Esophagus muscularis mucosa (tissue), 4 donors: ENCODE measurements around the gene MTRF1L. TPM values are rescaled to one million over a fixed set of nuclear protein-coding genes. Genes with fewer than 3 reads are reported as not detected.
"Not testable (repeated sequence)": the region's sequence is repeated elsewhere in the genome, so short reads cannot be mapped to it uniquely, and the experiment has no call there.

ENCODE experiments used
- DNase-seq: peaks from one replicate; pipeline ENCODE4 v3.0.0-alpha.2; 2017; ENCODE audit errors: extremely low spot score
- H3K27ac ChIP-seq, 4 donors: fragments of 200-600 bp; sonication (generic); replicated peaks in 1 of 4; 1 replicate in 3 of 4; 2 replicates in 1 of 4; pipeline ENCODE4 v1.5.1; 2016 to 2019; ENCODE audit warnings: mild to moderate bottlenecking in 1 of 4
- H3K27me3 ChIP-seq, 4 donors: fragments of 200-600 bp; sonication (generic); one replicate each; pipeline versions ENCODE4 v1.5.1 to v1.6.0; 2016 to 2019
- H3K36me3 ChIP-seq, 4 donors: fragments of 200-600 bp; sonication (generic); one replicate each; pipeline ENCODE4 v1.5.1; 2016 to 2019
- H3K4me1 ChIP-seq, 4 donors: fragments of 200-600 bp; sonication (generic); one replicate each; pipeline ENCODE4 v1.5.1; 2016 to 2019
- H3K4me3 ChIP-seq, 4 donors: fragments of 200-600 bp; sonication (generic); 1 replicate in 2 of 4; 2 replicates in 2 of 4; pipeline ENCODE4 v1.5.1; 2016 to 2019; ENCODE audit warnings: mild to moderate bottlenecking in 4 of 4, moderate library complexity in 1 of 4
- H3K9me3 ChIP-seq, 4 donors: fragments of 200-600 bp; sonication (generic); 1 replicate in 3 of 4; 2 replicates in 1 of 4; pipeline ENCODE4 v1.5.1; 2016 to 2019
- CTCF ChIP-seq, 3 experiments: fragments of 200-600 bp in 2 of 3; fragments of 450-650 bp in 1 of 3; sonication (generic) in 2 of 3; IDR thresholded peaks; one replicate each; pipeline ENCODE4 v1.5.1; 2017 to 2019; ENCODE audit warnings: antibody characterized with exemption in 3 of 3, mild to moderate bottlenecking in 2 of 3, moderate library complexity in 1 of 3
- EP300 ChIP-seq: sonication (generic); formaldehyde crosslinking; IDR thresholded peaks from one replicate; pipeline ENCODE4 v1.6.1; 2017; ENCODE audit warnings: antibody characterized with exemption
- POLR2A ChIP-seq: fragments of 450-650 bp; IDR thresholded peaks from one replicate; pipeline ENCODE4 v1.6.1; 2017; ENCODE audit warnings: antibody characterized with exemption, moderate library complexity, mild to moderate bottlenecking, low read depth
- POLR2AphosphoS5 ChIP-seq, 2 donors: sonication (generic); formaldehyde crosslinking; IDR thresholded peaks; one replicate each; pipeline ENCODE4 v1.6.1; 2017; ENCODE audit warnings: antibody characterized with exemption in 2 of 2
- WGBS: methylation state at CpG from one replicate; pipeline ENCODE4 v1.1.5; 2018; 5-methylcytosine and 5-hydroxymethylcytosine counted together
- intact Hi-C: fragments of 100-400 bp; cut with DNase I; formaldehyde crosslinking; loops from one replicate; pipeline ENCODE4 v1.15.1; 2023
- total RNA-seq, 4 donors: library from RNA; depleted of rRNA; stranded (reverse); fragments of >200 nt; gene quantifications; one replicate each; pipeline versions ENCODE4 v1.1.0 to v1.2.1, GENCODE V29; 2016

MTRF1L gene
- total RNA-seq, 4 donors from 2014 or later, result 16.9 to 26.6 (median 21.1) TPM

DNA sequence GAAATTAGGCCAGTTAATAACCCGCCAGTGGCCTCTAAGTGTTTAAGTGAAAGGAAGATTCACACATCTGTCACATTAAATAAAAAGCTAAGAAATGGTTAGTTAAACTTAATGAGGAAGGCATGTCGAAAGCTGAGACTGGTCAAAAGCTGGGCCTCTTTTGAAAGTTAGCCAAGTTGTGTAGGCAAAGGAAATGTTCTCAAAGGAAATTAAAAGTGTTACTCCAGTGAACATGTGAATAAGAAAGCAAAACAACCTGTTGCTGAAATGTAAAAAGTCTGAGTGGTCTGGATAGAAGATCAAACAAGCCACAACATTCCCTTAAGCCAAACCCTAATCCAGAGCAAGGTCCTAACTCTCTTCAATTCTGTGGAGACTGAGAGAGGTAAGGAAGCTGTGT, 10.9 kb upstream of the MTRF1L start:
- intact Hi-C loops, result no loop called here
- Histone ChIP-seq H3K9me3 (no peaks in the 10 kb centered on the region), H3K36me3 (no peaks in the 10 kb centered on the region), H3K4me1 (no peaks in the 10 kb centered on the region), H3K27ac (no peak overlapping the region), H3K27me3 (no peaks in the 10 kb centered on the region), H3K4me3 (no peak overlapping the region)
- DNase-seq, result no peak
- TF ChIP-seq POLR2AphosphoS5 (IDR thresholded peaks at IDR 0.05) (no peak), EP300 (no peak), CTCF (IDR thresholded peaks at IDR 0.05) (no peak), POLR2A (no peak)
- WGBS, result 70% methylated on average over 2 of the region's 2 CpGs

- no peak for TF ChIP-seq CTCF (IDR thresholded peaks at IDR 0.05)
- no peak for TF ChIP-seq EP300
- no peak for TF ChIP-seq POLR2A
- TF ChIP-seq POLR2AphosphoS5 (IDR thresholded peaks at IDR 0.05), result no peak
- Histone ChIP-seq H3K9me3 (no peaks in the 10 kb centered on the region), H3K27me3 (no peaks in the 10 kb centered on the region), H3K4me1 (no peaks in the 10 kb centered on the region), H3K4me3 (no peak overlapping the region), H3K36me3 (no peaks in the 10 kb centered on the region), H3K27ac (no peak overlapping the region)
- DNase-seq, result no peak
- intact Hi-C loops, result no loop called here
- 89% methylated on average over 6 of the region's 6 CpGs for WGBS
Observed at GRCh38 chr6:153012856-153013255, 10.3 kb upstream of the MTRF1L start.

DNA sequence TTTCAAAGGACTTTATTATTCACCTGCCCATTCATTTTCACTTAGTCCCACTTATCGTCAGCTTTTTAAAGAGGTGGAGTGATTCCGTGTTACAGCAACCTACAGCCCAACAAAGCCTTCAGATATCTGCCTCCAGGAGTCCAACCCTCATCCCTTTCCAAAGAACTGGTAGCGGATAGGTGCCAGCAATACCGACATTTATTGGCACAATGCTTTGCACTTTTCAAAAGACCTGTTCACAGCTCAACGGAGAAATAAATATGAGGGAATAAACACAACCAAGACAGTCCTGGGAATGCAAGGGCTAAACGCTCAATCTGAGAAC, 819 bp upstream of the MTRF1L start:
- 4% methylated on average over 6 of the region's 6 CpGs for WGBS
- H3K9me3 ChIP-seq, result no peaks in the 10 kb centered on the region
- no peak for DNase-seq
- TF ChIP-seq CTCF (IDR thresholded peaks at IDR 0.05) (no peak), EP300 (no peak), POLR2A (no peak), POLR2AphosphoS5 (IDR thresholded peaks at IDR 0.05) (no peak)
- H3K4me3 ChIP-seq, result peak overlapping the region; percentile 74 to 84 (median 76)
- intact Hi-C loops, result no loop called here
- H3K27me3 ChIP-seq, result no peaks in the 10 kb centered on the region
- peaks cover 29 to 43% (median 39%) of the 10 kb centered on the region in 4 donors for H3K4me1 ChIP-seq
- peaks cover 0 to 2% (median 0%) of the 10 kb centered on the region in 4 donors for H3K36me3 ChIP-seq
- H3K27ac ChIP-seq, result peak overlapping the region; percentile 86 to 90 (median 88)

DNA sequence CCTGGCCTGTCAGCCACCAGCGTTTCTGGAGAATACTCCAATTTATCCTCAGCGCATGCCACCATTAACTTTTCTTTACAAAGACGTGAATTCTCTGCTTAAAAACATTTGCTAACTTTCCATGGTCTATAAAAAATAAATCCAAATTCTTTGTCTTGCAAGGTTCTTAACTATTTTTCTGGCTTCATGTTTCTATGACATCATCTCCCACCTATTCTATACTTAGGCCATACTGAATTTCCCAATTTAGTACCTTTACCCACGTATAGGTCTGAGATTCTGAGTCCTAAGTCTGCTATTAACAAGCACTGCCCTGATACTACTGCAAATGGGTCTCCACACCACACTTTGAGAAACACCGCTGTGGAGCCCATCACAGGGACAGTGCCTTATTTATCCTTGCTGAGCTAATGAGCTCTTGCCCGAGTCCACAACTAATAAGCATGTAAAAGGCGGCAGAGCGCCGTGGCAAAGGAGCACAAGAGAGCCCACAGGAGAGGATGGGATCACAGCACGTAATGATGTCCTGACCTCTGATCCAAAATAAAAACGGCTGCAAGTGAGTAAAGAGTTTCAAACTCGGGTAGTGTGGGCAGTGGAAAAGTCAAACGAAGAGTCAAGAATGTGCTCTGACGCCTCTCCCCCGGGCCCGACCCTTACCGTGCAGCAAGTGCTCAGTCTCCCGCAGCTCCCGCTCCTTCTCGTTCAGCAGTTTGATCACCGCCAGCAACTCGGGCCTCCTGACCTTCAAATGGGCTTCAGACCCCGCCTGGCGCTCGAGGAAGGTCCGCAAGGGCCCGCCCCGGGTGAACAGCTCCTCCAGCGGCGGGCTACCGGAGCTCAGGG, 519 bp downstream of the MTRF1L start:
- Histone ChIP-seq H3K27me3 (no peaks in the 10 kb centered on the region), H3K36me3 (peaks cover 0 to 16% (median 10%) of the 10 kb centered on the region in 4 donors), H3K4me1 (peaks cover 29 to 43% (median 39%) of the 10 kb centered on the region in 4 donors), H3K9me3 (no peaks in the 10 kb centered on the region), H3K4me3 (peak overlapping the region; percentile 74 to 84 (median 76)), H3K27ac (peak overlapping the region; percentile 86 to 90 (median 88))
- TF ChIP-seq EP300, result no peak
- no peak for TF ChIP-seq POLR2A
- 6% methylated on average over 15 of the region's 31 CpGs for WGBS
- DNase-seq, result no peak
- intact Hi-C loops, result no loop called here

DNA sequence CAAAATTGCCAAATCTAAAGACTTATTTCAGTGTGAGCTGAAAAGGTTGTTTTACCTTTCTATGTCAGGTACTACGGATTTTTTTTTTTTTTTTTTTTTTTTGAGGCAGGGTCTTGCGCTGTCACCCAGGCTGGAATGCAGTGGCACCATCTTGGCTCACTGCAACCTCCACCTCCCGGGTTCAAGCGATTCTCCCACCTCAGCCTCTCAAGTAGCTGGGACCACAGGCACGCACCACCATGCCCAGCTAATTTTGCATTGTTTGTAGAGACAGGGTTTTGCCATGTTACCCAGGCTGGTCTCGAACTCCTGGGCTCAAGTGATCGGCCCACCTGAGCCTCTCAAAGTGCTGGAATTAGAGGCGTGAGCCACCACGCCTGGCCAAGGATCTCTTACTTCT, 1.7 kb downstream of the MTRF1L start:
- WGBS, result 90% methylated on average over 9 of the region's 9 CpGs
- intact Hi-C loops, H3K9me3 ChIP-seq, H3K27me3 ChIP-seq, DNase-seq, H3K4me3 ChIP-seq: not testable (repeated sequence)
- H3K36me3 ChIP-seq, result peaks cover 0 to 26% (median 17%) of the 10 kb centered on the region in 4 donors
- H3K4me1 ChIP-seq, result peaks cover 29 to 43% (median 39%) of the 10 kb centered on the region in 4 donors
- peak overlapping the region in 2 of 4 donors; percentile 86 to 90 for H3K27ac ChIP-seq
